ENCODE data around the gene HOXD10.

HOXD10 gene

DNA sequence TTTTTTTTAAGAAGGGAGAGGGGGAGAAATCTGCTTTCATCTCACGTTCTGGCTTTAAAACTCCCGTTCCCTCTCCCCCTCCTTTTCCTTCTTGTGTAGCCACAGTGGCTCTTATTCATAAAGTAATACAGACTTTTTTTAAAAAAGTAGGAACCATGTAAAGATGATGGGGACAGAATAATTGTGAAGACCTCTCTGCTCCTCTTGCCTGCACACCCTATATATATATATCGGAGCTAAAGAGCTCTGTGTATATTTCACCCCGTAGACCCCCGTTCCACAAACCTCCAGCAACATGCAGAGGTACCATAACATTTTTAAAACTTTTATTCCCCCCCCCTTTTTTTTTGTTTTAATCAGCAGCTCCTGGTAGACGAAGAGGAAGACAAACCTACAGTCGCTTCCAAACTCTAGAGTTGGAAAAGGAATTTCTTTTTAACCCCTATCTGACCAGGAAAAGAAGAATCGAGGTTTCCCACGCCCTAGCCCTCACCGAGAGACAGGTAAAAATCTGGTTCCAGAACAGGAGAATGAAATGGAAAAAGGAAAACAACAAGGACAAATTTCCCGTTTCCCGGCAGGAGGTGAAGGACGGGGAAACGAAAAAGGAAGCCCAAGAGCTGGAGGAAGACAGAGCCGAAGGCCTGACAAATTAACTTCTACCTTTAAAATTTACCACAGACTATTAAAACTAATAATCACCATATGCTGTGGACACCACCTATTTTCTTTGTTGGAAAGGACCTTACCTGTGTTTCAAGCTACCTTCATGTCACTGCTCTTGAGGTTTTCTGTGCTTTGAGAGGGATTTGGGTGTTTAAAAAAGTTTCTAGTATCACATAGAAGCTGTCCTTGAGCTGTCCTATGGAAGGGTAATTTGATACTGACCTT, 14.6 kb downstream of the HOXD10 start:
- in situ Hi-C loops (cut with MboI; ENCODE audit: low sequenced_read_pairs), result loop anchor here (25.0 kb wide), 3 partner anchors 331 to 1181 kb away; no protein-coding TSS in a partner anchor

DNA sequence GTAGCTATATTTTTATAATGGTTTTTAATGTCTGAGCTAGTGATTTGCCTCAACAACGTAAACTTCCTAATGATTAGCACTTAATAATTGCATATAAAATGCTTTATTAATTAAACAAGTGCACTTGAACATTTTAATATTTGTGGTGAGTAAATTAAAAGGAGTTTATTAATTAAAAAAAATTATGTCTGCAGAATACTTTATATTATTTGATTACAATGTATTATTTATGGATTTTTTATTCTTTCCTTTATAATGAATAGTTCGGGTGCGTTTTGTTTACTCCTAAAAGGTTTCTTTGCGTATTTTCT, 15.2 kb downstream of the HOXD10 start:
- in situ Hi-C loops (cut with MboI; ENCODE audit: low sequenced_read_pairs), result loop anchor here (25.0 kb wide), 3 partner anchors 330 to 1180 kb away; no protein-coding TSS in a partner anchor

DNA sequence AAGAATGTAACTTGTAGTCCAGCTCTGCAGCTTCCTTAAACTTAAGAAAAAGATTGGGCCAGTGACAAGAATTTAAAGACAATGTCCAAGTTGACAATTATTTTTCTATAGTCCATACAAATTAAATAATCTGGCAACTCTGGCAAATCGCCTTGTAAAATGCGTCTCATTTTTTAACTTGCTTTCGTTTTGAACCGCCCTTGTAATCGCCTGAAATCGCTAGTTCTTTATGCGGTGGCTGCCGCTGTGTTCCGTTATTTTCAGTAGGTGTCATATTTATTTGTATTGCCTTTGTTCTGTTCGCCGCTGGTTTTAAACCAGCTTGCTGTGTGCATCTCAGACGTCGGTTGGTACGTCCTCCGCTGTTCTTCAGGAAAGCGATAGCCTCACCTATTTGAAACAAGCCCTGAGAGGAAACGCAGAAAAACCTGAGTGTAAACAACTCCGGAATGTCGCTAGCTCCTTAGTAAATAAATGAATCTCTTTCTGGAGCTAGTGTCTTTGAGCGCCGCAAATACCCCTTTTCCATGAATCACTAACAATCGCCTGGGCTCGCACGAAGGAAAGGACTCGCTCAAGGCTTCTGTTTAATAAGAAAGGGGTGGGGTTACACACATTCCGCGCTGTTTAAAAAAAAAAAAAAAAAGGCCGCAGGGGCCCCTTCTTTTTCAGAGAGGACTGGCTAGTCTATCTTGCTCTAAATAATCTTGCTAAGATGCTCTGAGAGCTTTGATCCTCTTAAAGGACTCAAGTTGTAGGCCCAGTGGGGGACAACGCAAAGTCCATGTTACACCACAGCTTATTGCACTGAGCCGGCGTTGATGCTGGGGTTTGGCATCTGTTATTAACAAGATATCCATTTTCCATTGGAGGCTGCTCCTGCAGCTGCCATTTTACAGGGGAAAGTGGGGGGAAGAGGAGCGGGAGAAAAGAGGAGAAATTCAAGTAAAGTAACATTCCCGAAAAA, 15.9 kb downstream of the HOXD10 start:
- in situ Hi-C loops (cut with MboI; ENCODE audit: low sequenced_read_pairs), result loop anchor here (25.0 kb wide), 3 partner anchors 330 to 1180 kb away; no protein-coding TSS in a partner anchor

DNA sequence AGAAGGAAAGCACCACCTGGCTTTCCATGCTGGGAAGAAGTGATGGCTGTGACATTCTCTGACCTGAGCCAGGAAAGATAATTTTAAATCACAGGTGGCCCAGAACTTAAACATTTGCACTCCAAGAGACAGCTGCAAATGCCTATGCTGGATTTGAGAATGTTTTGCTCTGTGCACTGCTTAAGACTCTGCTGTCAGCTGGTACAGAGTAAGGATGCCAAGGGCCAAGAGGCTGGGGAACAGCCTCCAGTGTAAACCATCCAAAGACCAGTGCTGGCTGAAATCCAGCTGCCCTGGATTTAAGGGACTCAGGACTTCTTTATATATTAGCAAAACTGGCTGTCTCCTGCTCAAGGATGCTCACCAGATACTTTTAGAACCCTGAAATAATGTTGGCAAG, 16.8 kb downstream of the HOXD10 start:
- in situ Hi-C loops (cut with MboI; ENCODE audit: low sequenced_read_pairs), result loop anchor here (25.0 kb wide), 3 partner anchors 329 to 1179 kb away; no protein-coding TSS in a partner anchor

DNA sequence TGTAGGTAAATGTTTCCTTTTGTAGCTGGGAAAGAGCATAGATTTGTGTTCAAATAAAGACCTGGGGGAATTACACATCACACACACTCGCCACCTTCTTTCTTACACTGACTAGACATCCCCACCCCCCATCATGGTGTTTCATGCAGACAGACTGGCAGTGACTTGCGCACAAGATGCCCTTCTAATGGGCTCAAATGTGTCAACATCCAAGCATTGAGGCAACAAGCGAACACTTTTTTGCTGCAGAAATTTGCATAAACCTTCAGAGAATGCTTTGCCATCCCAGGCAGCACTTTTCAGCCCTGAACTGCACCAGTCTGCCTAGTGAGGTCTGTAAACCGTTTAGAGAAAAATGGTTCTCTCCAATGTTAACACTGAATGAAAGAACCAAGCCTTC, 17.5 kb downstream of the HOXD10 start:
- in situ Hi-C loops (cut with MboI; ENCODE audit: low sequenced_read_pairs), result loop anchor here (25.0 kb wide), 3 partner anchors 328 to 1178 kb away; no protein-coding TSS in a partner anchor

DNA sequence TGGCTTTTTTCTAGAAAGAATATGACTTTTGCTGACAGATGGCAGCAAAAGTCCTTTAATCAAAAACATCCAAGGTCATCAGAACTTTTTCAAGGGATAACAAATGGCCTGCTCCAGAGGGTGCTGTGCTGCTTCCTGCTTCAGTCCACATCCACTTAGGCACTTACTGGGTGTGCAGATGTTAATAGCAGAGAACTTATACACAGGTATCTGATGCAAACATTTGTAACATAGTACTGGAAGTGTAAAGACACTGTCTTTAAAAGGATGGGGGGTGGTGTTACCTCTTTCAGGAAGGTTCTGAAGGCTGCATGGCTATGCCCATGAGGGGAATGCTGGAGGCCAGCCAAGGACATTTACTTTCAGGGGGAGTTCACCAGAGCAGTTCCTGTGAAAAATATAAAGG, 18.5 kb downstream of the HOXD10 start:
- in situ Hi-C loops (cut with MboI; ENCODE audit: low sequenced_read_pairs), result loop anchor here (25.0 kb wide), 3 partner anchors 327 to 1177 kb away; no protein-coding TSS in a partner anchor

DNA sequence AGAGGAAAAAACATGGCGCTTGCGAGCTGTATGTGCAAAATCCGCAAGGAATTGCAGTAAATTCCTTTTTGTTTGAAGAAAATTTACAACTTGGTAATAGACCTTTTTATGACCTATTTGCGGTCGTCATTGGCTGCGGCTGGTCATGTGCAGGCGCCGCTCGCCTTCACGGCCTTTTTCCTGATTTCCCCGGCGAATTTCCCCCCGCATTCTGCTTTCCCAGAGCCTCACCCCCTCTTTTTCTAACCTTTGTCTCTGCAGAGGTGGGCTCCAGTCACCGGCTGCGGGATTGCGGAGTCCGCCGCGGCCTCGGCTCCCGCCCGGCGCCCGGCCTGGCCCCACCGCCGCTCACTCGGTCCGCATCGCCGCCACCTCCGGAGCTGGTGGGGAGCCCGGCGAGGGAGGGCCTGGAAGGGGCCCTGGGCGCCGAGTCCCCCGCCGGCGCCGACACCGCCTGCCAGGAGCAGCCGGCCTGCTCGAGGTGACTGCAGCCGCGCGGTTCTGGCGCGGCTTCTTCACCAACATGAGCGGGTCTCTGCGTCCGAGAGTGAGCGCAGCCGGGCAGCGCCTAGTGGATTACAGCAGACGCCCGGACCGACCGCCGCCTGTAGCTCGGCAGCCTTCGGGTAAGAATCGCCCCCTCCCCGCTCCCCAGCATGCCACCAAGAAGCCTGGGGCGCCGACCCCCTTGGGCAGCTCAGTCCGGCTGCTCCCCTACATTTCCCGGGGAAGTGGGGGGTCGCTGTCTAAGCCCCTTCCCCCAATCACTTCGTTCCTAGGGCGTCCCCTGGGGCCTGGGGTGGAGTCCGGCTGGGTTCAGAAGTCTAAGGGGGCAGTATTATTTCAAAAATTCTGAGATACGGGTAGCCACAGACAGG, 20.0 kb downstream of the HOXD10 start:
- in situ Hi-C loops (cut with MboI; ENCODE audit: low sequenced_read_pairs), result loop anchor here (25.0 kb wide), 3 partner anchors 326 to 1176 kb away; no protein-coding TSS in a partner anchor

DNA sequence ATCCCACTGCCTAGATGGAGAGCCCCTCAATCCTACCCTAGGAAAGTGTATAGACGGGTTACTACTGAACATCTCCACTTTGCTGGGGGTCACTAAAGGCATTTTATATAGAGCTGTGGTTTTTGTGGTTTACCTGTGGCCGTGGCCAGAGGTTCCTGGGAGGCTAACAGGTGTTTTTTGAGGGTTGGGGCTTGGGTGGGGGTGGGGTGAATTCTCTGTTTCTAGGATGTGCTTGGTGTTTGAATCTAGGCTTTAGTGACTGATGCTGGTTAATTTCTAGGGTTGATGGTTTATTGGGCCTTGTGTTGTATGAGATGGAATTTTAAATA, 20.6 kb downstream of the HOXD10 start:
- in situ Hi-C loops (cut with MboI; ENCODE audit: low sequenced_read_pairs), result loop anchor here (25.0 kb wide), 3 partner anchors 325 to 1175 kb away; no protein-coding TSS in a partner anchor

DNA sequence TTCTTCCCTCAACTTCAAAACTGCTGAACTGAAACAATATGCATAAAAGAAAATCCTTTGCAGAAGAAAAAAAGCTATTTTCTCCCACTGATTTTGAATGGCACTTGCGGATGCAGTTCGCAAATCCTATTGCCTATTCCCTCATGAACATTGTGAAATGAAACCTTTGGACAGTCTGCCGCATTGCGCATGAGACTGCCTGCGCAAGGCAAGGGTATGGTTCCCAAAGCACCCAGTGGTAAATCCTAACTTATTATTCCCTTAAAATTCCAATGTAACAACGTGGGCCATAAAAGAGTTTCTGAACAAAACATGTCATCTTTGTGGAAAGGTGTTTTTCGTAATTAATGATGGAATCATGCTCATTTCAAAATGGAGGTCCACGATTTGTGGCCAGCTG, 21.3 kb downstream of the HOXD10 start:
- in situ Hi-C loops (cut with MboI; ENCODE audit: low sequenced_read_pairs), result loop anchor here (25.0 kb wide), 3 partner anchors 324 to 1174 kb away; no protein-coding TSS in a partner anchor

DNA sequence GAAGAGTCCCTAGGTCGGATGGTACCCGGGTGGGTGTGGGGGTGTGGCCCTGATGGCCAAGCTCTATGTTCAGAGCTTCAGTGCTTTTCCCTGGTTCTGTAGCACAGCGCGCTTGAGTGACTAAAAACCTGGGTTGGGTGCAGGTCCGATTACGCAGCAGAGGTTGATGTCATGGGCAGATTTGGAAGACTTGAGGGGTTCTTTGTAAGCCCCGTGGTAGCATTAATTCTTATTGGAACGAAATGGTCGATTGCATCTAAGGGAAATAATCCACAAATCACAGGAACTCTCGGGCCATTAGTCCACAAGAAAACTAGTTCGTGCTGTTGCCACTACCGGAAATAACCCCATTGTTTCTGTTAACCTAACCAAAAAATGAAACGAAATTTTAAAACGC, 21.9 kb downstream of the HOXD10 start:
- in situ Hi-C loops (cut with MboI; ENCODE audit: low sequenced_read_pairs), result loop anchor here (25.0 kb wide), 3 partner anchors 324 to 1174 kb away; no protein-coding TSS in a partner anchor

DNA sequence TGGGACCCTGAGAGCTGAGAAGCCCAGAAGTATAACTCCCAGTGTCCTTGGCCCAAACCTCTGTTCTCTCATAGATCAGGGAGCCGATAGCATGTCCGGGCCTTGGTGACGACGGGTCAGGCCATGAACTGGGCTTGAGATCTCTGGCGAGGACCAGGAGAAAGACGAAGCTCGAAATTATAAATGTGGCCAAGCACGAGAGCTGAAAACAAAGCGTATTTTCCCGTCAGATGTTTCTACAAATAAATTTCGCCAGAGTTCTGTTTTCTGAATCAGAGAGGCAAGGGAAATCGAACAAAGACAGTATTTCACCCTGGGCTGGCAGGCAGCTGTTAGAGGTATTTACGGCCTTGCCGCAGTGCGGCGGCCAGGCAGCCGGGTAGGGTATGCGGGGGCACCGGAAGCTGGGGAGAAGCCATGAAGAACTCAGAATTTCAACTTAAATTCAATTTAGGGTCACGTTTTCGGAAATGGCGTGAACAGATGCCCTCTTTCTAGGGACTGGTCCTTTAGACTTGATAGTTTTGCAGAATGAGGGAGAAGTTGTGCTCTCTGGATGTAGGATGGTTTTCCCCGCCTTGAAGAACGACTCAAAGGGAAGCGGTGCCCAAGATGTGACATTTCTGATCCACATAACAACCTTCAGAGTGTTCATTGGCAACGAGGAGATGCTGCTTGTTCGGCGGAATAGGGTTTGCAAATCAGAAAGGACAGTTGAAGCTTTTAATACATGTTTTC, 22.5 kb downstream of the HOXD10 start:
- in situ Hi-C loops (cut with MboI; ENCODE audit: low sequenced_read_pairs), result loop anchor here (25.0 kb wide), 3 partner anchors 323 to 1173 kb away; no protein-coding TSS in a partner anchor

DNA sequence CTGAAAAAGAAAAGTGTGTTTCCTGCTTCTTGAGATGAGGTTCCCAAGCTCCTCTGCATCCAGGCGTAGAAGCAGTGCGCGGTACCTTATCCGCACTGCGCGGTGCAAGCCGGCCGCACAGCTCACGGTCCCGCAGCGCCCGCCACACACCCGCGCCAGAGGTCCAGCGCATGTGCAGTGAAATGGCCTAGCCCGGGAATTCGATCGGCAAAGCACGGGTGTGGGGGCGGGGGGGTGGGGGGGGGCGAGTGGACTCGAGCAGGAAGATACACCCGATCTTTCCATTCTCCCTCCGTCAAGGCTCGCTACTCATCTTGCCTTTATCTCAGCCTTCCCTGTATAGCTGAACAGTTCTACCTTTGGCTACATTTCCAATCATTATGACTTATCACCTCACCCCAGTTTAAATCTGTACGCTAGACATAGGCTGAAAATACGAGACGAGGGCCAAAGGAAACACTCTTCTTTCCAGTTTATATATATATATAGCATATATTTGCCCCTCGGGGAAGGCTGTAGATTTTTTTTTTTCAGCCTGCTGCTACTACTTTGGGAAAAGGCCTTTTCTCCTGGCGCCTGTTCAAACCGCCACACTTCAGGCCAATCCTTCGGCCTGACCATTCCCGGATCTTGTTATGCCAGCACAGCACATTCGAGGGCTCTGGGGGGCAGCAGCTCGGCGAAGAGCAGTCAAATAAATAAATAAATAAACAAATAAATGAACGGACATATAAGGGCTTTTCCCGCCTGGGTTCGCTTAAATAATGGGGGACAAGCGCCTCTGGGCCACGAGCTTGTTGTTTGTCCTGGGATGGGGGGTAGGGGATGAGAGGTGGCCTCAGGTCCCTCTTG, 23.3 kb downstream of the HOXD10 start:
- in situ Hi-C loops (cut with MboI; ENCODE audit: low sequenced_read_pairs), result loop anchor here (10.0 to 25.0 kb wide), 4 partner anchors 322 to 1172 kb away; no protein-coding TSS in a partner anchor

DNA sequence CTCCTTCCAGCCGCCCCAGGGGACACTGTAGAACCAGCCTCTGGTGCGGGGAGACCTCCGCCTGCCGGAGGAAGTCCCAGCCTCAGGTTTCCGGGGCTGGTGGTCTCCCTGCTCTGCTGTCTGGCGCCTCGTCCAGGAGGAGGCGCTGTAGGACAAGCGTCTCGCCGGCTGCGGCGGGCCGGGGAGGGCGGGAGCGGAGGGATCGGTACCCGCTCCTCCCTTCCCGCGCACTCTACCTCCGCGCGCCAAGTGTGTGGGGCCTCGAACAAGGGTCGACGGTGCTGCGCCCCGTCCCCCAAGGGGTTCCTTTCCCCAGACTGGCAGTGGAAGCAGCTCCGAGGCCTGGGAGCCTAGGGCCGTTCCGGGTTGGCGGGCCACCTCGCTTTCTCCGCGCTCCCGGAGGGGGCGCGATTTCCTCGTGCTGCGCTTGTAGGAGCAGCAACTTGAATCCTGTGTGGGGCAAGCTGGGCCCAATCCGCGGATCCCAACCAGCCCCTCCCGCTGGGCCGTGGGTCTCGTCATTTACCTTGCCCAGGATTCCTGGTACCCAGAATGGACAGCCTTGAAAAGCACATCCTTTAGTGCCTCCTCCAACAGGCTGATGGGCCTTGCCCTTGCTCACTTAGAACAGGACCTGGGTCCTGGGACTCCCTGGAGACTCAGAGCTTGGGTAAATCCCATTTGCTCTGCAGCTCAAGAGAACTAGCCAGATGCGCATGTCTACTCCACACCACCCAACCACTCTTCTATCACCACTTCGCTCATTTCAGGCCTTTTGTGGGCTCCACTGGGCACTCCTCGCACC, 24.1 kb downstream of the HOXD10 start:
- in situ Hi-C loops (cut with MboI; ENCODE audit: low sequenced_read_pairs), result loop anchor here (10.0 to 25.0 kb wide), 4 partner anchors 322 to 1172 kb away; no protein-coding TSS in a partner anchor

DNA sequence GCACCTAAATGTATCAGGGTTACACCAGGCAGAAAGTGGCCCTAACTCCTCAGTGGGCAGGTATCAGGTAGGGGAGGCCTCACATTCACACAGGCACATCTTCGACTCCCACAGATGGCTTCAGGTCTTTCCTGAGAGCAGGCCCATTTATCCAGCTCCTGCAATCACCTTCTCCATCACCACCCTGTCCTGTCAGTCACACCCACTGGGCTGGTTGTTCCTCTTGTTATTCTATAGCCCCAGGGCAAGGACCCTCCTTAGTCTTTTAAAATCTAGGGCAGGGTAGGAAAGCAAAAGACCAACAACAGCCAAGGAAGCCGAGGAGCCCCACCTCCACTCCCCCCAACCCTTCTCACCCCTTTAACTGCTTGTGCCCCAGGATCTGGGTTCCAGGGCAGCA, 25.7 kb downstream of the HOXD10 start:
- in situ Hi-C loops (cut with MboI; ENCODE audit: low sequenced_read_pairs), result loop anchor here (10.0 to 25.0 kb wide), 4 partner anchors 320 to 1170 kb away; no protein-coding TSS in a partner anchor

DNA sequence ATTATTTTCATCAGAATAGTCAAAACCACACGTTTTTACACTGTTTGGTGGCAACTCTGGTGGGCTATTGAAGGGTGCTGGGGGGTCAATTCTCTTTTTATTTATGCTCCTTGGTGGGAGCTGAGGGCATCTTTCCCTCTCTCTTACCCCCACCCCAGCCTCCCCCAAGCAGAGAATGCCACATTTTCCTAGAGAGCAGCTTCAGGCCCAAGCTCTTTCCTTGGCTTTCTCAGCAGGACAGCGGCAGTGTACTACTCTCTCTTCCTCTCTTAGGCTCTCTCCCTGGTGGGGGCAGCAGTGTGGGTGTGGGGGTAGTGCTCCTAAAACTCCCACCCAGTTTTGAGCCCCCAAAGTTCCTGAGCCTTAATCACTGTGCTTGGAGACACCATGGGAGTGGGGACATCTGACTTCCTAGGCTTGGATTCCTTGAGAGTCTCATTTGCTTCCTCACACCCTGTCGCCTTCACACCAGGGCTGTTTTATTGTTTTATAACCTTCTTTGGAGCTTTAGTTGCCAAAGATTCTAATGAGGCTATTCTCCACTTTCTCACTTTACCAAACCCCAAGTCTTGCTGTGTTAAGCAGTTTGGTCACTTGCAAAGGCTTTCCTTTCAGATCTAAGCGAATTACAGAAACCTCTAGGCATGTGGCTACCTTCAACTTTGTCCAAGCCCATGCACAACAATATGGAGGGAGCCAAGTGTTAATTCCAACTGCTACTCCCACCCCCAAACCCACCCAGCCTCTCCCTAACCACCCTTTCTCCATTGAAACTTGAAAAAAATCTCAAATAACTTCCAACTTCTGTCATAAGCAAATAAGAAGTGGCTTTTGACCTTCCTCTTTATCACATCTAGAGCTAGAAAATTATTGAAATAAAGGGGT, 28.7 kb downstream of the HOXD10 start:
- in situ Hi-C loops (cut with MboI; ENCODE audit: low sequenced_read_pairs), result loop anchor here (10.0 to 25.0 kb wide), 4 partner anchors 317 to 1167 kb away; no protein-coding TSS in a partner anchor

DNA sequence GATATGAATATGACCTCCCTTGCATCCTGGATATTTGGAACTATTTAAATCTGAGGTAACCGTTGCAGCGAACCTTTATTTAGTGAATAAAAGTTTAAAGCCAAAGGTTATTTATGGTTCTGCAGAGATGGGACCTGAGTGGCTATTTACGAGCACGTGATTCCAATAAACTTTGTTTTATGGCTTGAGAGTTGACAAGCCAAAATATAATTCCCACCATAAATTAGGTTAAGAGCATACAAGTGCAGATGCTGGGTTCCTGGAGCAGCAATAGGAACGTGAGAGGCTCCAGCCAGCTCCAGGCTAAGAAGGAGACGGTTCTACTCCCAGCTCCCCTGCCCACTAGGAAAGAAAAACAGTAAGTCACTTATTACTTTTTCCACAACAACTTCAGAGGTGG, 29.5 kb downstream of the HOXD10 start:
- in situ Hi-C loops (cut with MboI; ENCODE audit: low sequenced_read_pairs), result loop anchor here (10.0 to 25.0 kb wide), 4 partner anchors 316 to 1166 kb away; no protein-coding TSS in a partner anchor

Measured in HL-60/S4 (cell line).